Mesenchymal stem cell (in vitro differentiated cells and primary cell): Measurements from ENCODE around the gene EAF1.
"Not testable (repeated sequence)": the region's sequence is repeated elsewhere in the genome, so short reads cannot be mapped to it uniquely, and the experiment has no call there.

ENCODE experiments used
- DNase-seq: peaks from one replicate; pipeline ENCODE4 v3.0.0-alpha.2; 2013
- H2AFZ ChIP-seq: one replicate; pipeline ENCODE4 v1.6.1; 2013; ENCODE audit warnings: low read depth, mild to moderate bottlenecking, control low read depth, inconsistent platforms, low read length, moderate library complexity
- H2AK5ac ChIP-seq: 2 replicates; pipeline ENCODE4 v1.6.1; 2013; ENCODE audit warnings: low read length, moderate library complexity, mild to moderate bottlenecking, inconsistent platforms; ENCODE audit not compliant: severe bottlenecking
- H2BK120ac ChIP-seq: one replicate; pipeline ENCODE4 v1.6.1; 2013; ENCODE audit warnings: low read depth, mild to moderate bottlenecking, inconsistent platforms, low read length, moderate library complexity
- H2BK12ac ChIP-seq, 2 experiments: one replicate each; pipeline ENCODE4 v1.6.1; 2013; ENCODE audit warnings: inconsistent platforms in 2 of 2, low read length in 2 of 2, mild to moderate bottlenecking in 2 of 2, moderate library complexity in 2 of 2, control low read depth in 1 of 2
- H2BK15ac ChIP-seq: one replicate; pipeline ENCODE4 v1.6.1; 2013; ENCODE audit warnings: mild to moderate bottlenecking, low read depth, inconsistent platforms; ENCODE audit not compliant: poor library complexity, severe bottlenecking
- H2BK5ac ChIP-seq: 2 replicates; pipeline ENCODE4 v1.6.1; 2013; ENCODE audit warnings: low read depth, mild to moderate bottlenecking, low read length, control low read depth, inconsistent platforms; ENCODE audit not compliant: poor library complexity, severe bottlenecking
- H3K14ac ChIP-seq, 2 experiments: one replicate each; pipeline ENCODE4 v1.6.1; 2013; ENCODE audit warnings: inconsistent platforms in 2 of 2, low read length in 2 of 2, control low read depth in 1 of 2, mild to moderate bottlenecking in 1 of 2, moderate library complexity in 1 of 2
- H3K18ac ChIP-seq, 2 experiments: one replicate each; pipeline ENCODE4 v1.6.1; 2013; ENCODE audit warnings: inconsistent platforms in 2 of 2, low read length in 2 of 2, control low read depth in 1 of 2, low read depth in 1 of 2, mild to moderate bottlenecking in 1 of 2
- H3K23ac ChIP-seq, 2 experiments: one replicate each; pipeline ENCODE4 v1.6.1; 2013; ENCODE audit warnings: inconsistent platforms in 2 of 2, low read length in 2 of 2, mild to moderate bottlenecking in 2 of 2, moderate library complexity in 2 of 2, control low read depth in 1 of 2
- H3K27ac ChIP-seq: 2 replicates; pipeline ENCODE4 v1.5.1; 2013; ENCODE audit warnings: mild to moderate bottlenecking, moderate library complexity, low read length, control low read depth, inconsistent platforms; ENCODE audit not compliant: poor library complexity, severe bottlenecking
- H3K27me3 ChIP-seq, 2 experiments: 2 replicates each; pipeline versions ENCODE4 v1.6.1 to v1.7.0; 2013; ENCODE audit warnings: low read length in 2 of 2, mild to moderate bottlenecking in 2 of 2, moderate library complexity in 2 of 2, control low read depth in 1 of 2, inconsistent platforms in 1 of 2; ENCODE audit not compliant: control insufficient read depth in 1 of 2, insufficient read depth in 1 of 2
- H3K36me3 ChIP-seq, 2 experiments: 2 replicates each; pipeline versions ENCODE4 v1.6.1 to v1.7.0; 2013; ENCODE audit warnings: low read length in 2 of 2, control low read depth in 1 of 2, inconsistent platforms in 1 of 2, low read depth in 1 of 2, mild to moderate bottlenecking in 1 of 2; ENCODE audit not compliant: insufficient read depth in 2 of 2, control insufficient read depth in 1 of 2
- H3K4ac ChIP-seq, 2 experiments: one replicate each; pipeline ENCODE4 v1.6.1; 2013; ENCODE audit warnings: inconsistent platforms in 2 of 2, low read length in 2 of 2, mild to moderate bottlenecking in 2 of 2, moderate library complexity in 2 of 2, control low read depth in 1 of 2, low read depth in 1 of 2
- H3K4me1 ChIP-seq: 2 replicates; pipeline ENCODE4 v1.6.1; 2013; ENCODE audit warnings: low read depth, low read length, control low read depth; ENCODE audit not compliant: control insufficient read depth, insufficient read depth
- H3K4me2 ChIP-seq: 2 replicates; pipeline ENCODE4 v1.6.1; 2013; ENCODE audit warnings: low read length, mild to moderate bottlenecking, inconsistent platforms; ENCODE audit not compliant: poor library complexity, severe bottlenecking
- H3K4me3 ChIP-seq, 2 experiments: 2 replicates each; pipeline versions ENCODE4 v1.5.1 to v1.7.0; 2013; ENCODE audit warnings: low read length in 2 of 2, mild to moderate bottlenecking in 2 of 2, control low read depth in 1 of 2, low read depth in 1 of 2; ENCODE audit not compliant: insufficient read depth in 1 of 2
- H3K79me1 ChIP-seq: replicated peaks from 2 replicates; pipeline ENCODE4 v1.6.1; 2013; ENCODE audit warnings: mild to moderate bottlenecking, control low read depth, low read length, inconsistent platforms; ENCODE audit not compliant: poor library complexity, severe bottlenecking
- H3K9ac ChIP-seq: 2 replicates; pipeline ENCODE4 v1.7.0; 2013; ENCODE audit warnings: mild to moderate bottlenecking, low read length, moderate library complexity
- H3K9me3 ChIP-seq: 2 replicates; pipeline ENCODE4 v1.7.0; 2013; ENCODE audit warnings: mild to moderate bottlenecking, low read length; ENCODE audit not compliant: control insufficient read depth
- H4K8ac ChIP-seq: one replicate; pipeline ENCODE4 v1.6.1; 2013; ENCODE audit warnings: inconsistent platforms, mild to moderate bottlenecking, low read length, moderate library complexity
- H4K91ac ChIP-seq: one replicate; pipeline ENCODE4 v1.6.1; 2013; ENCODE audit warnings: mild to moderate bottlenecking, low read length, inconsistent platforms
- WGBS: methylation state at CpG from one replicate; pipeline ENCODE4 v1.1.7; 2013; ENCODE audit warnings: mixed read lengths; 5-methylcytosine and 5-hydroxymethylcytosine counted together

EAF1 gene

GRCh38 chr3:15390460-15390859 is 36.9 kb upstream of the EAF1 start:
- Histone ChIP-seq H3K27me3 (no peaks in the 10 kb centered on the region), H3K4me1 (no peaks in the 10 kb centered on the region), H3K4ac (no peak overlapping the region), H3K79me1 (no peaks in the 10 kb centered on the region), H2BK120ac (no peak overlapping the region), H4K8ac (no peak overlapping the region), H3K9me3 (no peaks in the 10 kb centered on the region), H3K4me2 (no peak overlapping the region), H3K36me3 (no peaks in the 10 kb centered on the region), H3K23ac (no peak overlapping the region), H3K14ac (no peak overlapping the region), H3K4me3 (peak overlapping the region in 1 of 2 experiments; percentile 23), H2AK5ac (no peak overlapping the region), H2BK5ac (no peak overlapping the region), H2BK15ac (no peak overlapping the region), H4K91ac (no peak overlapping the region), H3K27ac (no peak overlapping the region), H3K9ac (peak overlapping the region; percentile 72), H3K18ac (no peak overlapping the region), H2AFZ (no peak overlapping the region), H2BK12ac (no peak overlapping the region)
- no peak for DNase-seq
- 63% methylated on average over 6 of the region's 6 CpGs for WGBS

DNA sequence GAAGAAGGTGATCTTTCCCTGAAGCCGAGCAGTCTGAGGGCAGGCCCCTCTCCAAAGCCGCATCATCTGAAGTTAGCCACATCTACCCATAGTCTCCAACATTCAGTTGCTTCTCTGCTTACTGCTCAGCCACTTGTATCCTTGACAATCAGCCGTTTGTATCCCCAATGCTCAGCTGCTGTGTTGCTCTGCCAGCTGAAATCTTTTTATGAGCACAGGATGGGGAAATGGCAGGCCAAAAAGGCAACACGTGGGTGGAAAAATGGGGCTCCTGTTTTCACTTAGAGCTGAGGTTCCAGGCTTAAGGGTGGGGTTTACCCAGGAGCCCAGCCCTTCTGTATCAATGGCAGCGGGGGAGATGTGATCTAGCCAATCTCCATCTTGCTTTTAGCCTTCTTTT is 36.4 kb upstream of the EAF1 start:
- H3K27me3 ChIP-seq = no peaks in the 10 kb centered on the region
- DNase-seq = no peak
- no peak overlapping the region for H4K91ac ChIP-seq
- no peaks in the 10 kb centered on the region for H3K9me3 ChIP-seq
- H3K36me3 ChIP-seq = no peaks in the 10 kb centered on the region
- H3K4me1 ChIP-seq = no peaks in the 10 kb centered on the region
- 92% methylated on average over 5 of the region's 5 CpGs for WGBS
- peak overlapping the region; percentile 72 for H3K9ac ChIP-seq
- no peak overlapping the region for H3K27ac ChIP-seq
- no peak overlapping the region for H2AFZ ChIP-seq
- H3K4me2 ChIP-seq = no peak overlapping the region
- H2BK5ac ChIP-seq = no peak overlapping the region
- H2AK5ac ChIP-seq = no peak overlapping the region
- no peak overlapping the region for H2BK120ac ChIP-seq
- H3K18ac ChIP-seq = no peak overlapping the region
- H3K14ac ChIP-seq = no peak overlapping the region
- H3K79me1 ChIP-seq = no peaks in the 10 kb centered on the region
- no peak overlapping the region for H2BK12ac ChIP-seq
- peak overlapping the region in 1 of 2 experiments; percentile 23 for H3K4me3 ChIP-seq
- no peak overlapping the region for H3K23ac ChIP-seq
- no peak overlapping the region for H3K4ac ChIP-seq
- no peak overlapping the region for H2BK15ac ChIP-seq
- no peak overlapping the region for H4K8ac ChIP-seq

- H3K9ac ChIP-seq, H3K9me3 ChIP-seq, H2AFZ ChIP-seq, H3K27me3 ChIP-seq, H3K79me1 ChIP-seq, H3K23ac ChIP-seq, H3K4me2 ChIP-seq, H3K4ac ChIP-seq, H3K36me3 ChIP-seq, H3K18ac ChIP-seq, H3K4me1 ChIP-seq, H2BK15ac ChIP-seq, H4K8ac ChIP-seq, H2BK120ac ChIP-seq, DNase-seq, H4K91ac ChIP-seq, H2AK5ac ChIP-seq, H2BK5ac ChIP-seq, H3K27ac ChIP-seq, H3K4me3 ChIP-seq, H3K14ac ChIP-seq, H2BK12ac ChIP-seq: not testable (repeated sequence)
- 80% methylated on average over 1 of the region's 2 CpGs for WGBS
Measured at GRCh38 chr3:15393252-15393651, 34.1 kb upstream of the EAF1 start.

DNA sequence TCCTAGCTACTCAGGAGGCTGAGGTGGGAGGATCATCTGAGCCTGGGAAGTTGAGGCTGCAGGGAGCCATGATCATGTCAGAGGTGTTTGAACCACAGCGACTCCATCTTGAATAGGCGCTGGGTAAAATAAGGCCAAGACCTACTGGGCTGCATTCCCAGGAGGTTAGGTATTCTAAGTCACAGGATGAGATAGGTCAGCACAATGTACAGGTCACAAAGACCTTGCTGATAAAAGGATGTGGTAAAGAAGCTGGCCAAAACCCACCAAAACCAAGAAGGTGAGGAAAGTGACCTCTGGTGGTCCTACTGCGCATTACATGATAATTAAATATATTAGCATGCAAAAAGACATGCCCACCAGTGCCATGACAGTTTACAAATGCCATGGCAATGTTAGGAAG is 28.7 kb upstream of the EAF1 start:
- H3K9me3 ChIP-seq, H3K4me3 ChIP-seq, H3K23ac ChIP-seq, H2BK15ac ChIP-seq, H2BK120ac ChIP-seq, H2BK5ac ChIP-seq, DNase-seq, H3K4me1 ChIP-seq, H4K91ac ChIP-seq, H3K4me2 ChIP-seq, H3K9ac ChIP-seq, H3K79me1 ChIP-seq, H3K36me3 ChIP-seq, H3K4ac ChIP-seq, H4K8ac ChIP-seq, H3K27me3 ChIP-seq, H2BK12ac ChIP-seq, H3K18ac ChIP-seq, H2AFZ ChIP-seq, H3K14ac ChIP-seq, H2AK5ac ChIP-seq, H3K27ac ChIP-seq: not testable (repeated sequence)
- 91% methylated on average over 2 of the region's 3 CpGs for WGBS
